ENCODE measurements around the gene SLC8B1.

SLC8B1 gene

DNA sequence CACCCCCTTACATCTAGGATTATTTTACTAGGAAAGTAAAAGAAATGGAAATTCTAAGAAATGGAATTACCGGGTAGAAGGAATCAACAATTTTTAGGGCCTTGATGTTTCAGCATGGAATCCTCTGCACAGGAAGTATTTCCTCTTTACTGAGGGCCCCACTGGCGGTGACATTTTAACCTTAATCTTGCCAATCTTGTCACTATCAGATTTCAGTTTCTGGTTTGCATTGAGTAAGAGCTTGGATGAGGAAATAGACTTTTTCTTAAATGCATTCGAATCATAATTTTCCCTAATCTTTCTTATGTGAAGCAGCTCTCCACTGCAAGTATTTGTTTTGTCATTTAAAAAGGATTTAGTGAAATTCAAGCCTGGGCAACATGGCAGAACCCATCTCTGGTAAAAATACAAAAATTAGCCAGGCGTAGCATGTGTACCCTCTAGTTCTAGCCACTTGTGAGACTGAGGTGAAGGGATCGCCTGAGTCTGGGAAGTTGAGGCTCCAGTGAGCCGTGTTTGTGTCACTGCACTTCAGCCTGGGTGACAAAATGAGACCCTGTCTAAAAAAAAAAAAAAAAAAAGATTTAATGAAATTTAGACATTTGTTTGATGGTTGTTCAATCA, 73.0 kb downstream of the SLC8B1 start:
- DNase-seq (ENCODE audit: extremely low read depth, low read depth): no peak
- TF ChIP-seq, protein P1, sequence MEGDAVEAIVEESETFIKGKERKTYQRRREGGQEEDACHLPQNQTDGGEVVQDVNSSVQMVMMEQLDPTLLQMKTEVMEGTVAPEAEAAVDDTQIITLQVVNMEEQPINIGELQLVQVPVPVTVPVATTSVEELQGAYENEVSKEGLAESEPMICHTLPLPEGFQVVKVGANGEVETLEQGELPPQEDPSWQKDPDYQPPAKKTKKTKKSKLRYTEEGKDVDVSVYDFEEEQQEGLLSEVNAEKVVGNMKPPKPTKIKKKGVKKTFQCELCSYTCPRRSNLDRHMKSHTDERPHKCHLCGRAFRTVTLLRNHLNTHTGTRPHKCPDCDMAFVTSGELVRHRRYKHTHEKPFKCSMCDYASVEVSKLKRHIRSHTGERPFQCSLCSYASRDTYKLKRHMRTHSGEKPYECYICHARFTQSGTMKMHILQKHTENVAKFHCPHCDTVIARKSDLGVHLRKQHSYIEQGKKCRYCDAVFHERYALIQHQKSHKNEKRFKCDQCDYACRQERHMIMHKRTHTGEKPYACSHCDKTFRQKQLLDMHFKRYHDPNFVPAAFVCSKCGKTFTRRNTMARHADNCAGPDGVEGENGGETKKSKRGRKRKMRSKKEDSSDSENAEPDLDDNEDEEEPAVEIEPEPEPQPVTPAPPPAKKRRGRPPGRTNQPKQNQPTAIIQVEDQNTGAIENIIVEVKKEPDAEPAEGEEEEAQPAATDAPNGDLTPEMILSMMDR (IDR thresholded peaks at IDR 0.05; ENCODE audit: low read depth, low read length): no peak

- TF ChIP-seq, protein P1 (IDR thresholded peaks at IDR 0.05; ENCODE audit: low read depth, low read length): no peak
- no peak for DNase-seq (ENCODE audit: extremely low read depth, low read depth)
Observed at GRCh38 chr12:113260636-113261300, 74.1 kb downstream of the SLC8B1 start.

DNA sequence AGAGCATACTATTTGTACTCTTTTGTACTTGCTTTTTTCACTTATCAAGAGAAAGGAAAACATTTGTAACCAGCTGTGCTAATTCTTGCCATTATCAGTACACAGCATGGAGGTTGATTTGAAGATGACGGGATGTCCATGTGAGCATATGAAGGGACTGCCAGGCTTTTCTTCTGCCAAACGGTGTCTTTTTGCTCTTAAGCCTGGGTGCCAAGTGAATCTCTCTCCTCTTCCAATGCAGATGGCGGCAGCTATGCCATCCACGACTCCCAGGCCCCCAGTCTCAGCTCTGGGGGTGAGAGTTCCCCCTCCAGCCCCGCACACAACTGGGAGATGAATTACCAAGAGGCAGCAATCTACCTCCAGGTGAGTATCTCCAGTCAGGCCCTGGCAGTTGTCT, 74.8 kb downstream of the SLC8B1 start:
- TF ChIP-seq, protein P1 (IDR thresholded peaks at IDR 0.05; ENCODE audit: low read depth, low read length): no peak
- DNase-seq (ENCODE audit: extremely low read depth, low read depth): no peak

- DNase-seq (ENCODE audit: extremely low read depth, low read depth): no peak
- TF ChIP-seq, protein P1 (IDR thresholded peaks at IDR 0.05; ENCODE audit: low read depth, low read length): no peak
Observed at GRCh38 chr12:113257564-113257963, 77.3 kb downstream of the SLC8B1 start.

DNA sequence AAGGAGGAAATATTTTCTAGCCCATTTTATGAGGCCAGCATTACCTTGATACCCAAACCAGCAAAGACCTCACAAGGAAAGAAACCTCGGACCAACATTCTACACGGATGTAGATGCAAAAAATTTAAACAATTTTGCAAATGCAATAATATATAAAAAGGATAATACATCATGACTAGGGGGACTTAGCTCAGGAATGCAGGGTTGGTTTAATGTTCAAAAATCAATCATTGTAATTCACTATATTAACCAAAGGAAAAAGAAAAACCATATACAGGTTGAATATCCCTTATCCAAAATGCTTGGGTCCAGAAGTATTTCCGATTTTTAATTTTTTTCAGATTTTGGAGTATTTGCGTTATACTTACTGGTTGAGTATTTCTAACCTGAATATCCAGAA, 80.6 kb downstream of the SLC8B1 start:
- no peak for DNase-seq (ENCODE audit: extremely low read depth, low read depth)
- TF ChIP-seq, protein P1 (IDR thresholded peaks at IDR 0.05; ENCODE audit: low read depth, low read length): no peak

- DNase-seq (ENCODE audit: extremely low read depth, low read depth): no peak
- TF ChIP-seq, protein P1 (IDR thresholded peaks at IDR 0.05; ENCODE audit: low read depth, low read length): no peak
Observed at GRCh38 chr12:113253532-113254285, 81.2 kb downstream of the SLC8B1 start.

DNA sequence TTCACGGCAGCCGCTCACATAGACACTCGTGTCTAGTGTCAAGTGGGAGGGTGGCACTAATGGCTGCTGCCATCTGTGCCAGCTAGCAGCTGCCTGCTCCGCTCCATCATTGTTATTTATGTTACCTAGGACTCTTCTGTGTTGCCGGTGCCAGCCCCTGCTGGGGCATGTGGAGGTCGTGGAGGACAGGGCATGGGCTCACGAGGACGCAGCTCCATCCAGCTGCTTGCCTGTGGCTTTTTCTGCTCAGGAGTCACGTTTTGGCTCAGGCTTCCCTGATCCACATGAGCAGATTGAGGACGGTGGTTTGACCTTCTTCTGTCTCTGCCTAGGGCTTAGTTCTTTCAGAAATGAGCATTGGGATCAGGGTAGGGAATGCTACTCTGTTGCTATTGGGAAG, 82.4 kb downstream of the SLC8B1 start:
- DNase-seq (ENCODE audit: extremely low read depth, low read depth): no peak
- TF ChIP-seq, protein P1 (IDR thresholded peaks at IDR 0.05; ENCODE audit: low read depth, low read length): no peak
